Common myeloid progenitor, CD34-positive (primary cell): Measurements from ENCODE around the gene STH.

Experiments
- CTCF ChIA-PET: fragments of 350-600 bp; sonication (Branson Sonifier 250); formaldehyde crosslinking; loops from one replicate; lab custom pipeline; 2021; ENCODE audit warnings: antibody characterized with exemption; lab: Charles Lee
- POLR2A ChIA-PET: fragments of 350-600 bp; sonication (Branson Sonifier 250); formaldehyde crosslinking; loops from one replicate; lab custom pipeline; 2021; ENCODE audit warnings: antibody characterized with exemption; lab: Charles Lee
- DNase-seq, 3 donors: peaks; one replicate each; pipeline versions ENCODE4 v3.0.0 to v3.0.0-alpha.2; 2013
- H3K27ac ChIP-seq, 2 experiments: 1 replicate in 1 of 2; 2 replicates in 1 of 2; pipeline ENCODE4 v1.7.0; 2013; ENCODE audit warnings: inconsistent platforms in 2 of 2, low read length in 2 of 2, mild to moderate bottlenecking in 2 of 2, low read depth in 1 of 2, moderate library complexity in 1 of 2; ENCODE audit not compliant: severe bottlenecking in 2 of 2, insufficient read depth in 1 of 2, poor library complexity in 1 of 2
- H3K27me3 ChIP-seq, 5 experiments: replicated peaks in 2 of 5; 1 replicate in 3 of 5; 2 replicates in 2 of 5; pipeline versions ENCODE4 v1.6.1 to v1.7.0; 2013; ENCODE audit warnings: low read length in 4 of 5, mild to moderate bottlenecking in 2 of 5, moderate library complexity in 2 of 5, inconsistent platforms in 1 of 5; ENCODE audit not compliant: insufficient read depth in 5 of 5, control insufficient read depth in 4 of 5
- H3K36me3 ChIP-seq, 4 experiments: 1 replicate in 2 of 4; 2 replicates in 2 of 4; pipeline versions ENCODE4 v1.6.1 to v1.7.0; 2013; ENCODE audit warnings: low read length in 3 of 4, control low read depth in 1 of 4, mild to moderate bottlenecking in 1 of 4; ENCODE audit not compliant: control insufficient read depth in 4 of 4, insufficient read depth in 4 of 4
- H3K4me1 ChIP-seq, 4 experiments: 1 replicate in 3 of 4; 2 replicates in 1 of 4; pipeline versions ENCODE4 v1.6.1 to v1.7.1; 2013; ENCODE audit warnings: low read length in 3 of 4, mild to moderate bottlenecking in 3 of 4, control low read depth in 1 of 4, inconsistent platforms in 1 of 4, moderate library complexity in 1 of 4; ENCODE audit not compliant: control insufficient read depth in 4 of 4, insufficient read depth in 4 of 4; ENCODE audit errors: control extremely low read depth in 1 of 4
- H3K4me3 ChIP-seq, 7 experiments: 1 replicate in 4 of 7; 2 replicates in 3 of 7; pipeline versions ENCODE4 v1.5.1 to v1.7.0; 2013; ENCODE audit warnings: mild to moderate bottlenecking in 7 of 7, low read length in 6 of 7, moderate library complexity in 6 of 7, inconsistent platforms in 2 of 7, low read depth in 2 of 7, control low read depth in 1 of 7; ENCODE audit not compliant: insufficient read depth in 4 of 7, control insufficient read depth in 1 of 7; ENCODE audit errors: extremely low read depth in 1 of 7
- H3K9me3 ChIP-seq, 5 experiments: 1 replicate in 4 of 5; 2 replicates in 1 of 5; pipeline versions ENCODE4 v1.6.1 to v1.7.1; 2013; ENCODE audit warnings: low read length in 4 of 5, mild to moderate bottlenecking in 2 of 5, inconsistent platforms in 1 of 5, low read depth in 1 of 5, moderate library complexity in 1 of 5; ENCODE audit not compliant: control insufficient read depth in 4 of 5, insufficient read depth in 2 of 5; ENCODE audit errors: control extremely low read depth in 1 of 5
- WGBS: methylation state at CpG from one replicate; pipeline ENCODE4 v1.1.5; 2013; ENCODE audit not compliant: insufficient coverage; 5-methylcytosine and 5-hydroxymethylcytosine counted together

Gene STH

GRCh38 chr17:45966606-45967280 is 32.3 kb upstream of the STH start:
- ChIA-PET POLR2A (no interaction called here), CTCF (no interaction called here)
- peaks cover 2 to 10% (median 5%) of the 10 kb centered on the region in 5 experiments for H3K27me3 ChIP-seq
- no peaks in the 10 kb centered on the region for H3K36me3 ChIP-seq
- WGBS = no CpG with 5 or more reads among the region's 2 CpGs
- H3K9me3 ChIP-seq = no peaks in the 10 kb centered on the region
- no peak overlapping the region for H3K27ac ChIP-seq
- no peaks in the 10 kb centered on the region for H3K4me1 ChIP-seq
- no peak for DNase-seq
- no peak overlapping the region for H3K4me3 ChIP-seq

- CTCF ChIA-PET = no interaction called here
- POLR2A ChIA-PET = no interaction called here
- 100% methylated on average over 4 of the region's 5 CpGs for WGBS
Measured at GRCh38 chr17:45967378-45967777, 31.7 kb upstream of the STH start.

GRCh38 chr17:45968732-45969131 is 30.3 kb upstream of the STH start:
- ChIA-PET POLR2A (no interaction called here), CTCF (no interaction called here)
- no peaks in the 10 kb centered on the region for H3K4me1 ChIP-seq
- DNase-seq = no peak
- peaks cover 0 to 5% (median 0%) of the 10 kb centered on the region in 5 experiments for H3K9me3 ChIP-seq
- H3K4me3 ChIP-seq = no peak overlapping the region
- 71% methylated on average over 2 of the region's 2 CpGs for WGBS
- no peaks in the 10 kb centered on the region for H3K36me3 ChIP-seq
- peaks cover 2 to 10% (median 5%) of the 10 kb centered on the region in 5 experiments for H3K27me3 ChIP-seq
- H3K27ac ChIP-seq = no peak overlapping the region

More at GRCh38 chr17:45967378-45967777, 31.7 kb upstream of the STH start:
- no peak for DNase-seq
- H3K36me3 ChIP-seq = no peaks in the 10 kb centered on the region
- H3K27me3 ChIP-seq = peaks cover 2 to 10% (median 5%) of the 10 kb centered on the region in 5 experiments
- H3K4me3 ChIP-seq = no peak overlapping the region
- H3K27ac ChIP-seq = no peak overlapping the region
- peaks cover 0 to 5% (median 0%) of the 10 kb centered on the region in 5 experiments for H3K9me3 ChIP-seq
- no peaks in the 10 kb centered on the region for H3K4me1 ChIP-seq

- peaks cover 0 to 5% (median 0%) of the 10 kb centered on the region in 5 experiments for H3K9me3 ChIP-seq
- no peak overlapping the region for H3K4me3 ChIP-seq
- no peak for DNase-seq
- H3K36me3 ChIP-seq = no peaks in the 10 kb centered on the region
- 100% methylated on average over 2 of the region's 2 CpGs for WGBS
- no peak overlapping the region for H3K27ac ChIP-seq
- POLR2A ChIA-PET = no interaction called here
- H3K27me3 ChIP-seq = peaks cover 3 to 10% (median 5%) of the 10 kb centered on the region in 5 experiments
- H3K4me1 ChIP-seq = no peaks in the 10 kb centered on the region
- CTCF ChIA-PET = no interaction called here
Measured at GRCh38 chr17:45969726-45970125, 29.3 kb upstream of the STH start.

GRCh38 chr17:45970659-45971058 is 28.4 kb upstream of the STH start:
- Histone ChIP-seq H3K36me3 (no peaks in the 10 kb centered on the region), H3K9me3 (peaks cover 0 to 5% (median 0%) of the 10 kb centered on the region in 5 experiments), H3K4me3 (no peak overlapping the region), H3K4me1 (no peaks in the 10 kb centered on the region), H3K27ac (no peak overlapping the region), H3K27me3 (peaks cover 3 to 10% (median 5%) of the 10 kb centered on the region in 5 experiments)
- ChIA-PET CTCF (no interaction called here), POLR2A (interaction anchor here (0.6 kb wide), 1 partner anchor 231 kb away, joined by 3 read pairs; no protein-coding TSS in a partner anchor)
- DNase-seq = no peak
- 100% methylated on average over 3 of the region's 3 CpGs for WGBS

GRCh38 chr17:45971698-45972141 is 27.3 kb upstream of the STH start:
- Histone ChIP-seq H3K27me3 (peaks cover 2 to 8% (median 3%) of the 10 kb centered on the region in 5 experiments), H3K4me3 (no peak overlapping the region), H3K9me3 (peaks cover 0 to 5% (median 0%) of the 10 kb centered on the region in 5 experiments), H3K36me3 (no peaks in the 10 kb centered on the region), H3K4me1 (no peaks in the 10 kb centered on the region), H3K27ac (no peak overlapping the region)
- WGBS = 59% methylated on average over 14 of the region's 14 CpGs
- ChIA-PET POLR2A (no interaction called here), CTCF (no interaction called here)
- DNase-seq = no peak

GRCh38 chr17:45972531-45972930 is 26.5 kb upstream of the STH start:
- POLR2A ChIA-PET = no interaction called here
- WGBS = 90% methylated on average over 3 of the region's 3 CpGs

More at GRCh38 chr17:45972531-45972930, 26.5 kb upstream of the STH start:
- Histone ChIP-seq H3K4me1 (no peaks in the 10 kb centered on the region), H3K36me3 (no peaks in the 10 kb centered on the region), H3K4me3 (no peak overlapping the region), H3K27ac (no peak overlapping the region), H3K27me3 (peaks cover 0 to 5% (median 3%) of the 10 kb centered on the region in 5 experiments), H3K9me3 (peaks cover 0 to 5% (median 0%) of the 10 kb centered on the region in 5 experiments)
- DNase-seq = no peak
- CTCF ChIA-PET = no interaction called here
